Caco-2 (cell line): ENCODE data around the gene AFG3L2. TPM values are rescaled to one million over a fixed set of nuclear protein-coding genes. Genes with fewer than 3 reads are reported as not detected.
"Not testable (repeated sequence)": the region's sequence is repeated elsewhere in the genome, so short reads cannot be mapped to it uniquely, and the experiment has no call there.

Experiments used
- BruUV-seq: library from RNA; stranded (reverse); fragments of 400-500 nt; replicated peaks from 2 replicates; lab custom pipeline; 2021; lab: Mats Ljungman, UMichigan
- CTCF ChIA-PET: fragments of 300-600 bp; sonication (Branson Sonifier 250); formaldehyde crosslinking; loops from one replicate; lab custom pipeline; 2022; ENCODE audit warnings: antibody characterized with exemption; lab: Charles Lee
- POLR2A ChIA-PET: fragments of 300-600 bp; sonication (Branson Sonifier 250); formaldehyde crosslinking; loops from one replicate; lab custom pipeline; 2022; ENCODE audit warnings: antibody characterized with exemption; lab: Charles Lee
- DNase-seq, 2 experiments: peaks; one replicate each; pipeline versions ENCODE4 v3.0.0 to v3.0.0-alpha.2; 2020 to 2022
- H3K27me3 ChIP-seq: replicated peaks from 2 replicates; pipeline ENCODE4 v1.6.0; 2011; ENCODE audit warnings: low read length; ENCODE audit not compliant: control insufficient read depth, insufficient read depth
- H3K36me3 ChIP-seq: 2 replicates; pipeline ENCODE4 v1.5.1; 2011; ENCODE audit warnings: low read length; ENCODE audit not compliant: control insufficient read depth, insufficient read depth
- H3K4me1 ChIP-seq: fragments of 250-450 bp; sonication (Bioruptor Pico); 2 replicates; pipeline ENCODE4 v1.5.1; 2020; ENCODE audit warnings: mild to moderate bottlenecking
- H3K4me3 ChIP-seq: 2 replicates; pipeline ENCODE4 v1.5.1; 2011; ENCODE audit warnings: low read depth, mild to moderate bottlenecking, control low read depth, low read length
- H3K9me3 ChIP-seq: fragments of 250-450 bp; sonication (Bioruptor Pico); 2 replicates; pipeline ENCODE4 v1.5.1; 2020; ENCODE audit warnings: mild to moderate bottlenecking, moderate library complexity
- H3K27ac Mint-ChIP-seq: one replicate; pipeline ENCODE4 v1.8.0; 2022; ENCODE audit warnings: mixed read lengths; ENCODE audit not compliant: unreplicated experiment
- H3K27me3 Mint-ChIP-seq: one replicate; pipeline ENCODE4 v1.8.0; 2022; ENCODE audit warnings: mixed read lengths; ENCODE audit not compliant: insufficient read depth, unreplicated experiment
- H3K36me3 Mint-ChIP-seq: one replicate; pipeline ENCODE4 v1.8.0; 2022; ENCODE audit warnings: mild to moderate bottlenecking, mixed read lengths; ENCODE audit not compliant: insufficient read depth, unreplicated experiment
- H3K4me1 Mint-ChIP-seq: one replicate; pipeline ENCODE4 v1.8.0; 2022; ENCODE audit warnings: low read depth, mixed read lengths; ENCODE audit not compliant: unreplicated experiment
- H3K4me3 Mint-ChIP-seq: one replicate; pipeline ENCODE4 v1.8.0; 2022; ENCODE audit warnings: mild to moderate bottlenecking, moderate library complexity, mixed read lengths; ENCODE audit not compliant: unreplicated experiment
- H3K9me3 Mint-ChIP-seq: one replicate; pipeline ENCODE4 v1.8.0; 2022; ENCODE audit warnings: mixed read lengths; ENCODE audit not compliant: unreplicated experiment
- CTCF ChIP-seq, 2 experiments: fragments of 200-600 bp in 1 of 2; IDR thresholded peaks; 1 replicate in 1 of 2; 2 replicates in 1 of 2; pipeline versions ENCODE4 v1.5.1 to v1.8.0; 2011 to 2022; ENCODE audit warnings: antibody characterized with exemption in 1 of 2, control low read depth in 1 of 2, inconsistent platforms in 1 of 2, low read depth in 1 of 2, low read length in 1 of 2, mild to moderate bottlenecking in 1 of 2, moderate library complexity in 1 of 2; ENCODE audit not compliant: insufficient read depth in 1 of 2, severe bottlenecking in 1 of 2, unreplicated experiment in 1 of 2
- intact Hi-C: fragments of 100-400 bp; cut with micrococcal nuclease; formaldehyde crosslinking; loops from one replicate; pipeline ENCODE4 v1.10.0; 2022; ENCODE audit not compliant: unreplicated experiment
- total RNA-seq: library from RNA; stranded (reverse); gene quantifications from 2 replicates; pipeline ENCODE4 v1.2.3, GENCODE V29; 2022

Gene AFG3L2
- total RNA-seq, 1 experiment from 2014 or later, result 72.0 TPM

- intact Hi-C loops, result no loop called here
- POLR2A ChIA-PET, result no interaction called here
- no peak for TF ChIP-seq CTCF (IDR thresholded peaks at IDR 0.05; ENCODE audit: insufficient read depth in 1 of 2, low read depth in 1 of 2, low read length in 1 of 2, severe bottlenecking in 1 of 2, unreplicated experiment in 1 of 2)
Measured at GRCh38 chr18:12411456-12411855, 34.4 kb upstream of the AFG3L2 start.

GRCh38 chr18:12410747-12411146, 33.7 kb upstream of the AFG3L2 start:
- peaks cover 11% of the 10 kb centered on the region; the same call in 1 of the 2 replicates for H3K4me1 ChIP-seq
- H3K27me3 ChIP-seq, H3K9me3 Mint-ChIP-seq, H3K9me3 ChIP-seq, H3K27me3 Mint-ChIP-seq, CTCF ChIA-PET, POLR2A ChIA-PET, H3K4me3 ChIP-seq, H3K4me1 Mint-ChIP-seq, BruUV-seq, DNase-seq, H3K4me3 Mint-ChIP-seq, intact Hi-C loops, H3K27ac Mint-ChIP-seq, H3K36me3 ChIP-seq, H3K36me3 Mint-ChIP-seq: not testable (repeated sequence)

More at GRCh38 chr18:12411456-12411855, 34.4 kb upstream of the AFG3L2 start:
- Histone ChIP-seq H3K4me1 (peaks cover 11% of the 10 kb centered on the region; the same call in 1 of the 2 replicates), H3K27me3 (no peaks in the 10 kb centered on the region), H3K4me3 (no peak overlapping the region), H3K9me3 (no peaks in the 10 kb centered on the region), H3K36me3 (no peaks in the 10 kb centered on the region)
- Mint-ChIP-seq H3K27me3 (peaks cover under 1% of the 10 kb centered on the region), H3K9me3 (no peaks in the 10 kb centered on the region), H3K36me3 (no peaks in the 10 kb centered on the region), H3K4me3 (no peak overlapping the region), H3K4me1 (no peaks in the 10 kb centered on the region), H3K27ac (no peak overlapping the region)
- DNase-seq, result no peak
- CTCF ChIA-PET, result no interaction called here
- BruUV-seq, result no TSS peak

- Mint-ChIP-seq H3K27me3 (peaks cover 10% of the 10 kb centered on the region), H3K9me3 (no peaks in the 10 kb centered on the region), H3K4me3 (no peak overlapping the region), H3K36me3 (no peaks in the 10 kb centered on the region), H3K27ac (no peak overlapping the region), H3K4me1 (peaks cover 9% of the 10 kb centered on the region)
- DNase-seq, result no peak
- Histone ChIP-seq H3K36me3 (no peaks in the 10 kb centered on the region), H3K9me3 (no peaks in the 10 kb centered on the region), H3K27me3 (no peaks in the 10 kb centered on the region), H3K4me1 (peaks cover 11% of the 10 kb centered on the region; the same call in 1 of the 2 replicates), H3K4me3 (no peak overlapping the region)
- ChIA-PET POLR2A (interaction anchor here (1.0 kb wide), 1 partner anchor 33 kb away, joined by 3 read pairs; the partner anchor contains the start of gene AFG3L2), CTCF (no interaction called here)
- no peak for TF ChIP-seq CTCF (IDR thresholded peaks at IDR 0.05; ENCODE audit: insufficient read depth in 1 of 2, low read depth in 1 of 2, low read length in 1 of 2, severe bottlenecking in 1 of 2, unreplicated experiment in 1 of 2)
- BruUV-seq, result no TSS peak
- intact Hi-C loops, result no loop called here
Measured at GRCh38 chr18:12410081-12410481, 33.1 kb upstream of the AFG3L2 start.
